Breast epithelium (tissue), 3 donors: ENCODE data around the gene GRIK3.

Source experiments
- POLR2A ChIP-seq: fragments of 450-650 bp; IDR thresholded peaks from one replicate; pipeline ENCODE4 v1.6.1; 2016; ENCODE audit warnings: antibody characterized with exemption, mild to moderate bottlenecking, moderate library complexity
- POLR2AphosphoS5 ChIP-seq, 3 donors: sonication (generic); formaldehyde crosslinking; IDR thresholded peaks; one replicate each; pipeline ENCODE4 v1.6.1; 2017; ENCODE audit warnings: antibody characterized with exemption in 3 of 3

GRCh38 chr1:36763771-36764170, 270.5 kb downstream of the GRIK3 start:
- TF ChIP-seq POLR2A (no peak), POLR2AphosphoS5 (IDR thresholded peaks at IDR 0.05) (no peak)
